ENCODE data around the gene GSG1L.
"Not testable (repeated sequence)": the region's sequence is repeated elsewhere in the genome, so short reads cannot be mapped to it uniquely, and the experiment has no call there.

GSG1L gene

GRCh38 chr16:27982184-27982583, 81.3 kb downstream of the GSG1L start:
- TF ChIP-seq GATA1 (IDR thresholded peaks at IDR 0.05; ENCODE audit: low read depth, low read length) (no peak), POLR2A (IDR thresholded peaks at IDR 0.05; ENCODE audit: low read length) (no peak)
- DNase-seq = no peak

DNA sequence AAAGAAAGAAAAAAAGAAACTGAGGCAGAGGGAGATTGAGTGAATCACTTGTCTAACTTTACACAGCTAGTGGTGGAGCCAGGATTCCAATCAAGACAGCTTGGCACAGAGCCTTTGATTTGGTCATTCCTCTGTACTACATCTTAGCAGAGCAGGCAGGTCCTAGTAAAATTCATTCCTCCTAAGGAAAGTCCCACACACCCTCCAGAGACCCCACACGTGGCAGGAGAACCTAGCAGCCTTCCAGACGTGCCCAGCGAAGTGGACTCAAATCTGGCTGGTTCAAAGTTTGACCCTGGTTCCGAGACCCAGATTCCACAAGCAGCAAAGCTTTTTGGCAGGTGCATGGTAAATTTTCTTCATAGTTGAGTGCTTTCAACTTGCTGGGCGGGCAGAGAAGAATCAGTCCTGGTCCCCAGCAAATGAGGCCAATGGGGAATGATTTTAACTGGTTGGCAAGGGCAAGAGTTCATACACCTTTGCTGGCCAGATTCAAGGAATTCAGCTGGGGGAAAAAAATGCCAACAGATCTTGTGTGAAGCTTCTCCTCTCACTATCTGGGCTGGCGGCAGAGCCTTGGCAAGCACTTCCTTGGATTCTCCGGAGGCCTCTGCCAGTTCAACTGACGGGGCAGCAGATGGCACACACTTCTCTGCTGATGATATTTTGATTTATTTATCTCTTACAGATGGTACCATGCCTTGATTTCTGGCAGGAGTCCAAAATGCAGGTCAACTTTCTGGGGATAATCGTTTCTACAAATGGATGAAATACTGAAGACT, 82.4 kb downstream of the GSG1L start:
- DNase-seq = no peak
- TF ChIP-seq GATA1 (IDR thresholded peaks at IDR 0.05; ENCODE audit: low read depth, low read length) = no peak
- no peak for TF ChIP-seq POLR2A (IDR thresholded peaks at IDR 0.05; ENCODE audit: low read length)

DNA sequence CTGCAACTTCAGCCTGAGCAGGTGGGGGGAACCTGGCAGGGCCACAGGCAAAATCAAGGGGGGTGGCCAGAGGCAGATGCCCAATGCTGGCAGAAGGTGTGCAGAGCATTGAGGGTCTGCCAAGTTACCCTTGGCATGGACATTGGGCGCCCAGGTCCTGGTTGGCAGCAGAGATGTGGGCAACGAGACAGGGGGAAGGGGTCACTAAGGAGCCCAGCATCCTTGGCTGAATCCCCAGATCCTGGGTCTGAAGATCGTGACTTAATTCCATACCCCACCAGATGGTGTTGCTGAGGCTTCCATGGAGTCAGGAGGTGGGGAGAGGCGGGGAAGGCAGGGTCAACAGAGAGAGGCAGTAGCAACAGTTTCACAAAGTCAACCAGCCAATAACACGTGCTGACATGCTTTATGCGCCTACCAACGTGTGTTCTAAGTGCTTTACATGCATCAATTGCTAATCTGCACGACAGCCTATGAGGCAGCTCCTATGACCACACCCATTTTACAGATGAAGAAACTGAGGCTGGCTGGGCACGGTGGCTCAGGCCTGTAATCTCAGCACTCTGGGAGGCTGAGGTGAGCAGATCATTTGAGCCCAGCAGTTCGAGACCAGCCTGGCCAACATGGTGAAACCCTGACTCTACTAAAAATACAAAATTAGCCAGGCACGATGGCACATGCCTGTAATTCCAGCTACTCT, 83.3 kb downstream of the GSG1L start:
- no peak for DNase-seq
- TF ChIP-seq GATA1 (IDR thresholded peaks at IDR 0.05; ENCODE audit: low read depth, low read length) (no peak), POLR2A (IDR thresholded peaks at IDR 0.05; ENCODE audit: low read length) (no peak)

GRCh38 chr16:27979668-27980067, 83.8 kb downstream of the GSG1L start:
- not testable (repeated sequence) for DNase-seq

- DNase-seq = no peak
- TF ChIP-seq GATA1 (IDR thresholded peaks at IDR 0.05; ENCODE audit: low read depth, low read length) = no peak
- no peak for TF ChIP-seq POLR2A (IDR thresholded peaks at IDR 0.05; ENCODE audit: low read length)
Measured at GRCh38 chr16:27978876-27979275, 84.6 kb downstream of the GSG1L start.

DNA sequence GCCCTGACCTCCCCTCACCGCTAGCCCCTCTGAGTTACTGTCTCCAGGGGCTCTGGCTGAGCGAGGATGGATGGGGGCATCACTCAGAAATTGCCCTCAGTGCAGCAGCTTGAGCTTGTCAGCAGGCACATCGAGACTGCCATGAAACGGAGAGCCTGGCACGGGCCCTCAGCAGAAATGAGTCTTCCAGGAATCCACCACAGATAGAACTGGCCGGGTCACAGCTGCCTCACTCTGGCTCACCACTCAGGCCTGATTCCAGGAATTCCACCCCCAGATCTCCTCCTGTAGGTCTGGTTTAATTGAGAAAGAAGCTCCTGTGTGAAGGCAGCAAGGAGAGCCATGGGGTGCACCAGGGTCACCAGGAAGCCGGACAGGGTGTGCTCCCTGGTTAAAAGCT, 85.5 kb downstream of the GSG1L start:
- TF ChIP-seq GATA1 (IDR thresholded peaks at IDR 0.05; ENCODE audit: low read depth, low read length) (no peak), POLR2A (IDR thresholded peaks at IDR 0.05; ENCODE audit: low read length) (no peak)
- DNase-seq = no peak

DNA sequence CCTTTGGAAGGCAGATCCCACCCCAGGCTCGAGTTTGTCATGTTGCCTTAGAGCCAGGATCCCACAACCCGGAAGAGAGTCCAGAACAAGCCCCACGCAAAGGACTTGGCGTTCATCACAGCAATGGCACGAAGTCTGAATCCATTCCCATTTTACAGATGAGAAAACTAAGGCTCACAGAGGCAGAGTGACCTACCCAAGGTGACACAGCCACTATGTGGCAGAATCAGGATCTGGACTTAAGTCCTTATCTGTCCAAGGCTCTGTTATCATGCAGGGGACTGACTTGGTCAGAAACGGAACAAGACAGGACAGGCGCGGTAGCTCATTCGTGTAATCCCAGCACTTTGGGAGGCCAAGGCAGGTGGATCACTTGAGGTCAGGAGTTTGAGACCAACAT, 86.5 kb downstream of the GSG1L start:
- DNase-seq = no peak
- TF ChIP-seq GATA1 (IDR thresholded peaks at IDR 0.05; ENCODE audit: low read depth, low read length) = no peak
- no peak for TF ChIP-seq POLR2A (IDR thresholded peaks at IDR 0.05; ENCODE audit: low read length)

DNA sequence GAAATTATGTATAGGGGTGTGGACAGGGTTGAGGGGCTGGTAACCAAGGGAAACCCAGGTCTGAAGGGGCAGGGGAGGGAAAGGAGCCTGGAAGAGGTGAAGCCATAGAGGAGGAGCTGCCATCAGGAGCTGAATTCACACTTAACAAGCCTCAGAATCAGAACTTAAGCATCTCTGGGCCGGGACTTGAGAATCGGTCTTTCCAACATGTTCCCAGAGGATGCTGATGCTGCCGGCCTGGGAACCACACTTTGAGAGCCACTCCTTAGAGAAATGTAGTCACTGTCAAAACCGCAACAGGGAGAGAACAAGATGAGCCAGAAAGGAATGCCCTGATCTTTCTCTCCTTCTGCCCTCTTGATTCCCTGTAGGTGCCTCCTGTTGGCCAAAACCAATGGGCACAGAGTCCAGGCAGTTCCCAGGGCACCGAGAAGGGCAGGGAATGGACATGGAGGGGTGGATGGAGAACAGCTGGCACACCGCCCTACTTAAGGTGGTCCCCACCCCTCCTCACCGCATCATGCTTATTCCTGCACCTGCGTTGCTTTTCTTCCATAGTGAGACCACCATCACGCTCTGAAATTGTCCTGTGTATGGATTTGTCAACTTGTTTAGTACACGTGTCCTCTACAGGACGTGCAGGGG, 88.5 kb downstream of the GSG1L start:
- TF ChIP-seq POLR2A (IDR thresholded peaks at IDR 0.05; ENCODE audit: low read length) = no peak
- no peak for DNase-seq

DNA sequence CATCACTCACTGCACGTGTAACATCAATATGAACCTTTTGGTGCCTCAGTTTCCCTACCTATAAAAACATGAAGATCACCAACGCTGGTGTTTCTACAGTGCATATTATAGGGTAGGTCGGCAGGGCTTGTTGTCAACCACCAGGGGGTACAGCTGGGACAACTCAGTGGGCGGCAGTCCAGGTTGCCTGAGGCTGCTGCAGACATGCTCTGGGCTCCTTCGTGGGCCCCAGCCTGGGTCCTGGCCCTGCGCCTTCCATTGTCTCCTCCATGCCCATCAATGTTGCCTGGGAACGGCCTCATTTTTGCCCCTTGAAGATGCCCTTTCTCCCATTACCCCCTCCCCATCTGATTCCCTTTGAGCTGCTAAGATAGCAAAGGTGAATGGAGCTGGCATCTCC, 89.8 kb downstream of the GSG1L start:
- TF ChIP-seq POLR2A (IDR thresholded peaks at IDR 0.05; ENCODE audit: low read length) (no peak), GATA1 (IDR thresholded peaks at IDR 0.05; ENCODE audit: low read depth, low read length) (no peak)
- DNase-seq = no peak

DNA sequence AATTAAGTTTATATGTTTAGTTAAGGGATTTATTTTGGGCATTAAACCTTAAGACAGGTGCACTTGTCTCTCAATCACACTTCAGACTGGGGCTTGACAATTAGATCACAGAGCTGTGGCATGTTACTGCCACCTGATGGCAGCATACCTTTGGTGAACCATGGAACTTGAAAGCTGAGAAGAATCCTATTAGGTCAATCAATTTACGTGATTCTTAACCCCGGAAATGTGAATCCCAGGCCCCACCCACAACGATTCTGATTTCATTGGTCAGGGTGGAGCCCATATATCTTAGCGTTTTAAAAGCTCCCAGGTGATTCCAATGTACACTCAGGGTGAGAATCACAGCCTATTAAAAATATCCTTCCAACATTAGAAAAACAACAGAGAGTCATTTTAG, 91.0 kb downstream of the GSG1L start:
- DNase-seq = peak; percentile 28 to 45
- no peak for TF ChIP-seq GATA1 (IDR thresholded peaks at IDR 0.05; ENCODE audit: low read depth, low read length)
- TF ChIP-seq POLR2A (IDR thresholded peaks at IDR 0.05; ENCODE audit: low read length) = no peak

GRCh38 chr16:27969574-27969973, 93.9 kb downstream of the GSG1L start:
- no peak for TF ChIP-seq POLR2A (IDR thresholded peaks at IDR 0.05; ENCODE audit: low read length)
- no peak for DNase-seq

- no peak for DNase-seq
- no peak for TF ChIP-seq GATA1 (IDR thresholded peaks at IDR 0.05; ENCODE audit: low read depth, low read length)
- no peak for TF ChIP-seq POLR2A (IDR thresholded peaks at IDR 0.05; ENCODE audit: low read length)
Measured at GRCh38 chr16:27967169-27967568, 96.3 kb downstream of the GSG1L start.

DNA sequence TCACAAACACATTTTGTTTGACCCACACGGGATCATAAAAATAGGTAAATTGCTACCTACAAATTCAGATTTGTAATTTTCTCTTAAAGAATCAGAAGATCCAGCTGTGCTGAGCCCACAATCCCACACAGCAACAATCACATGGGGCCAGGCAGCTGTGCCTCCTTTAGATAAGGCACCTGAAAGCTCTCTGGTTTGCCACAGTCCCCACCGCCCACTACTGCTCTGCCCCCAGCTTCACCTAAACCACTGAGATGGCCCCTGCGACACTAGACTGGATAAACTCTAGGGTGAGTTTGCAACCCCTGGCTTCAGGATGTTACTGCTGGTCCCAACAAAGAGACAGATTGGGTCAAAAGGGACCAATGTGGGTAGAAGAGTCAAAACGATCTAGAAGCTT, 96.8 kb downstream of the GSG1L start:
- no peak for TF ChIP-seq GATA1 (IDR thresholded peaks at IDR 0.05; ENCODE audit: low read depth, low read length)
- TF ChIP-seq POLR2A (IDR thresholded peaks at IDR 0.05; ENCODE audit: low read length) = no peak
- DNase-seq = no peak

DNA sequence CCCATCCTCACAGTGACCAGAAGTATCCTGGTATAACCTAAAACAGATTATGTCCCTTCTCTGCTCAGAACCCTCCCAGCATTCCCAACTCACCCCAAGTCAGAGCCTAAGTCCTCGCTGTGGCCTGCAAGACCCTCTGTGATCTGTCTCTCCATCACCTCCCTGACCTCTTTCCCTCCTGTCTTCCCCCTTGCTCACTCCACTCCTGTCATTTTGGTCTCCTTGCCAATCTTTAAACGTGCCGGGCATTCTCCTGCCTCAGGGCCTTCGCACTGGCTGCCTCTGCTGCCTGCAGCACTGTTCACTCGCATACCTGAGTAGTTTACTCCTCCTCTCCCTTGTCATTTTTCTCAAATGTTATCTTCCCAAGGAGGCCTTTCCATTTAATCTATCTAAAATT, 97.7 kb downstream of the GSG1L start:
- TF ChIP-seq POLR2A (IDR thresholded peaks at IDR 0.05; ENCODE audit: low read length) (no peak), GATA1 (IDR thresholded peaks at IDR 0.05; ENCODE audit: low read depth, low read length) (no peak)
- no peak for DNase-seq

- DNase-seq = no peak
- TF ChIP-seq POLR2A (IDR thresholded peaks at IDR 0.05; ENCODE audit: low read length) = no peak
- no peak for TF ChIP-seq GATA1 (IDR thresholded peaks at IDR 0.05; ENCODE audit: low read depth, low read length)
Measured at GRCh38 chr16:27963471-27963965, 100.0 kb downstream of the GSG1L start.

All from erythroblast (primary cell).